CD8-positive, alpha-beta memory T cell (primary cell): ENCODE results near the gene COPZ2. TPM values are rescaled to one million over a fixed set of nuclear protein-coding genes. Genes with fewer than 3 reads are reported as not detected.
"Not testable (repeated sequence)": the region's sequence is repeated elsewhere in the genome, so short reads cannot be mapped to it uniquely, and the experiment has no call there.

Source experiments
- CTCF ChIA-PET: fragments of 350-600 bp; sonication (Branson Sonifier 250); formaldehyde crosslinking; loops from one replicate; lab custom pipeline; 2021; ENCODE audit warnings: antibody characterized with exemption; lab: Charles Lee
- POLR2A ChIA-PET: fragments of 350-600 bp; sonication (Branson Sonifier 250); formaldehyde crosslinking; loops from one replicate; lab custom pipeline; 2021; ENCODE audit warnings: antibody characterized with exemption; lab: Charles Lee
- DNase-seq, 5 donors: peaks; one replicate each; pipeline versions ENCODE4 v3.0.0 to v3.0.0-alpha.2; 2020 to 2022; ENCODE audit warnings: mixed read lengths in 1 of 5
- H3K27ac ChIP-seq: one replicate; pipeline ENCODE4 v1.7.0; 2013; ENCODE audit warnings: low read depth, mild to moderate bottlenecking, low read length, moderate library complexity
- H3K27me3 ChIP-seq: 2 replicates; pipeline ENCODE4 v1.7.0; 2013; ENCODE audit warnings: low read length, mild to moderate bottlenecking; ENCODE audit not compliant: insufficient read depth, poor library complexity, severe bottlenecking
- H3K36me3 ChIP-seq: 2 replicates; pipeline ENCODE4 v1.7.0; 2013; ENCODE audit warnings: mild to moderate bottlenecking, low read length, moderate library complexity; ENCODE audit not compliant: insufficient read depth
- H3K4me1 ChIP-seq: 2 replicates; pipeline ENCODE4 v1.7.0; 2013; ENCODE audit warnings: mild to moderate bottlenecking, low read length, moderate library complexity; ENCODE audit not compliant: insufficient read depth
- H3K4me3 ChIP-seq: 2 replicates; pipeline ENCODE4 v1.7.0; 2013; ENCODE audit warnings: mild to moderate bottlenecking, low read length
- H3K9me3 ChIP-seq: 2 replicates; pipeline ENCODE4 v1.7.0; 2013; ENCODE audit warnings: mild to moderate bottlenecking, low read length
- H3K27ac Mint-ChIP-seq, 8 donors: one replicate each; pipeline ENCODE4 v1.8.0; 2020 to 2021; ENCODE audit warnings: mixed read lengths in 8 of 8, mild to moderate bottlenecking in 6 of 8, inconsistent platforms in 3 of 8, moderate library complexity in 3 of 8
- H3K27me3 Mint-ChIP-seq, 2 donors: one replicate each; pipeline ENCODE4 v1.8.0; 2020 to 2021; ENCODE audit warnings: mixed read lengths in 2 of 2, mild to moderate bottlenecking in 1 of 2, moderate library complexity in 1 of 2
- H3K36me3 Mint-ChIP-seq, 3 donors: one replicate each; pipeline ENCODE4 v1.8.0; 2020 to 2021; ENCODE audit warnings: mixed read lengths in 3 of 3, inconsistent platforms in 1 of 3, mild to moderate bottlenecking in 1 of 3
- H3K4me1 Mint-ChIP-seq, 3 donors: one replicate each; pipeline ENCODE4 v1.8.0; 2020 to 2021; ENCODE audit warnings: mixed read lengths in 3 of 3, inconsistent platforms in 1 of 3, mild to moderate bottlenecking in 1 of 3
- H3K4me3 Mint-ChIP-seq, 7 donors: one replicate each; pipeline ENCODE4 v1.8.0; 2020 to 2021; ENCODE audit warnings: mixed read lengths in 7 of 7, mild to moderate bottlenecking in 6 of 7, moderate library complexity in 4 of 7, inconsistent platforms in 2 of 7
- H3K9me3 Mint-ChIP-seq, 5 donors: one replicate each; pipeline ENCODE4 v1.8.0; 2020 to 2022; ENCODE audit warnings: mixed read lengths in 5 of 5, mild to moderate bottlenecking in 3 of 5, moderate library complexity in 2 of 5, inconsistent platforms in 1 of 5
- polyA plus RNA-seq: library from polyadenylated mRNA; unstranded; fragments of 300-500 nt; fragmentation: Illumina TruSeq; gene quantifications from one replicate; pipeline ENCODE4 v1.2.3, GENCODE V29; 2021
- total RNA-seq, 2 experiments: library from RNA; stranded (reverse); gene quantifications; one replicate each; pipeline ENCODE4 v1.2.3, GENCODE V29; 2021

Gene COPZ2
- total and polyA plus RNA-seq, 3 experiments from 2014 or later, result 3.3 to 8.3 (median 7.6) TPM

- peak; percentile 27 to 64 (median 35) for DNase-seq
- H3K27me3 Mint-ChIP-seq, result peaks cover 15 to 20% of the 10 kb centered on the region in 2 donors
- peaks cover 10% of the 10 kb centered on the region for H3K27me3 ChIP-seq
- peaks cover 36% of the 10 kb centered on the region for H3K4me1 ChIP-seq
- ChIA-PET CTCF (interaction anchor here (0.6 to 0.9 kb wide), 2 partner anchors 74 to 77 kb away, joined by 3 to 4 read pairs; no protein-coding TSS in a partner anchor), POLR2A (no interaction called here)
- no peaks in the 10 kb centered on the region for H3K36me3 Mint-ChIP-seq
- H3K9me3 ChIP-seq, result no peaks in the 10 kb centered on the region
- peak overlapping the region; percentile 60 for H3K4me3 ChIP-seq
- no peaks in the 10 kb centered on the region for H3K9me3 Mint-ChIP-seq
- peaks cover 24 to 35% (median 27%) of the 10 kb centered on the region in 3 donors for H3K4me1 Mint-ChIP-seq
- H3K27ac ChIP-seq, result peak overlapping the region; percentile 49
- no peaks in the 10 kb centered on the region for H3K36me3 ChIP-seq
- H3K4me3 Mint-ChIP-seq, result peak overlapping the region; percentile 55 to 88 (median 75)
- H3K27ac Mint-ChIP-seq, result peak overlapping the region in 4 of 8 donors; percentile 23 to 78 (median 59)
These were observed 14.0 kb downstream of the COPZ2 start for GRCh38 chr17:48023400-48024148.

GRCh38 chr17:48022901-48023300 lies 14.7 kb downstream of the COPZ2 start:
- Histone ChIP-seq H3K4me1 (peaks cover 36% of the 10 kb centered on the region), H3K9me3 (no peaks in the 10 kb centered on the region), H3K27ac (no peak overlapping the region), H3K36me3 (no peaks in the 10 kb centered on the region), H3K27me3 (peaks cover 10% of the 10 kb centered on the region), H3K4me3 (no peak overlapping the region)
- no peaks in the 10 kb centered on the region for H3K9me3 Mint-ChIP-seq
- DNase-seq, result no peak
- no peak overlapping the region for H3K27ac Mint-ChIP-seq
- CTCF ChIA-PET, result interaction anchor here (0.9 kb wide), 1 partner anchor 52 kb away, joined by 3 read pairs; the partner anchor contains the start of gene CDK5RAP3
- H3K27me3 Mint-ChIP-seq, result peaks cover 15 to 16% of the 10 kb centered on the region in 2 donors
- no peaks in the 10 kb centered on the region for H3K36me3 Mint-ChIP-seq
- peak overlapping the region in 4 of 7 donors; percentile 12 to 88 (median 39) for H3K4me3 Mint-ChIP-seq
- POLR2A ChIA-PET, result no interaction called here
- peaks cover 24 to 39% (median 27%) of the 10 kb centered on the region in 3 donors for H3K4me1 Mint-ChIP-seq

- Histone ChIP-seq H3K4me1 (peaks cover 36% of the 10 kb centered on the region), H3K27ac (no peak overlapping the region), H3K36me3 (no peaks in the 10 kb centered on the region), H3K27me3 (peaks cover 10% of the 10 kb centered on the region), H3K9me3 (no peaks in the 10 kb centered on the region), H3K4me3 (no peak overlapping the region)
- Mint-ChIP-seq H3K4me3 (peak overlapping the region in 1 of 7 donors; percentile 45), H3K4me1 (peaks cover 26 to 45% (median 27%) of the 10 kb centered on the region in 3 donors), H3K9me3 (no peaks in the 10 kb centered on the region), H3K36me3 (no peaks in the 10 kb centered on the region), H3K27ac (no peak overlapping the region), H3K27me3 (peaks cover 14 to 16% of the 10 kb centered on the region in 2 donors)
- ChIA-PET POLR2A (interaction anchor here (0.7 kb wide), 1 partner anchor 51 kb away, joined by 4 read pairs; no protein-coding TSS in a partner anchor), CTCF (interaction anchor here (0.9 to 2.6 kb wide), 3 partner anchors 27 to 72 kb away, joined by 3 to 10 read pairs (median 3); partner anchors contain the start of gene CDK5RAP3)
- DNase-seq, result no peak
These were observed 15.7 kb downstream of the COPZ2 start for GRCh38 chr17:48021934-48022333.

- POLR2A ChIA-PET, H3K4me1 ChIP-seq, H3K36me3 Mint-ChIP-seq, H3K9me3 ChIP-seq, DNase-seq, H3K27ac ChIP-seq, H3K36me3 ChIP-seq, H3K9me3 Mint-ChIP-seq, H3K27me3 ChIP-seq, H3K4me3 ChIP-seq: not testable (repeated sequence)
- Mint-ChIP-seq H3K4me1 (peaks cover 0 to 14% (median 2%) of the 10 kb centered on the region in 3 donors), H3K27me3 (peaks cover 17 to 27% of the 10 kb centered on the region in 2 donors), H3K27ac (peak overlapping the region in 3 of 8 donors; percentile 26 to 88 (median 47)), H3K4me3 (peak overlapping the region in 2 of 7 donors; percentile 27 to 73)
- CTCF ChIA-PET, result interaction anchor here (1.2 to 2.9 kb wide), 9 partner anchors 9 to 176 kb away, joined by 3 to 19 read pairs (median 4); partner anchors contain the start of gene SCRN2
These were observed 19.8 kb downstream of the COPZ2 start for GRCh38 chr17:48017817-48018158.

GRCh38 chr17:48016112-48016511 lies 21.5 kb downstream of the COPZ2 start:
- H3K36me3 Mint-ChIP-seq, result no peaks in the 10 kb centered on the region
- no peak overlapping the region for H3K4me3 Mint-ChIP-seq
- ChIA-PET CTCF (interaction anchor here (1.2 to 2.0 kb wide), 2 partner anchors 9 to 45 kb away, joined by 3 to 9 read pairs; partner anchors contain the start of gene CDK5RAP3), POLR2A (interaction anchor here (0.7 kb wide), 1 partner anchor 620 kb away, joined by 3 read pairs; no protein-coding TSS in a partner anchor)
- peaks cover 10 to 31% (median 11%) of the 10 kb centered on the region in 3 donors for H3K4me1 Mint-ChIP-seq
- no peaks in the 10 kb centered on the region for H3K9me3 ChIP-seq
- H3K27me3 ChIP-seq, result peaks cover 18% of the 10 kb centered on the region
- no peaks in the 10 kb centered on the region for H3K36me3 ChIP-seq
- DNase-seq, result no peak
- H3K27ac Mint-ChIP-seq, result no peak overlapping the region
- peaks cover 23 to 29% of the 10 kb centered on the region in 2 donors for H3K27me3 Mint-ChIP-seq
- no peak overlapping the region for H3K4me3 ChIP-seq
- peaks cover 12% of the 10 kb centered on the region for H3K4me1 ChIP-seq
- H3K9me3 Mint-ChIP-seq, result no peaks in the 10 kb centered on the region
- no peak overlapping the region for H3K27ac ChIP-seq

GRCh38 chr17:48014595-48015111 lies 22.9 kb downstream of the COPZ2 start:
- no peaks in the 10 kb centered on the region for H3K9me3 ChIP-seq
- Mint-ChIP-seq H3K9me3 (no peaks in the 10 kb centered on the region), H3K4me1 (peaks cover 10 to 31% (median 11%) of the 10 kb centered on the region in 3 donors), H3K36me3 (no peaks in the 10 kb centered on the region), H3K4me3 (no peak overlapping the region), H3K27ac (no peak overlapping the region), H3K27me3 (peaks cover 30 to 38% of the 10 kb centered on the region in 2 donors)
- H3K36me3 ChIP-seq, result no peaks in the 10 kb centered on the region
- peaks cover 12% of the 10 kb centered on the region for H3K4me1 ChIP-seq
- DNase-seq, result no peak
- H3K27me3 ChIP-seq, result peaks cover 22% of the 10 kb centered on the region
- no peak overlapping the region for H3K4me3 ChIP-seq
- ChIA-PET POLR2A (no interaction called here), CTCF (interaction anchor here (1.0 to 2.0 kb wide), 3 partner anchors 11 to 61 kb away, joined by 3 to 9 read pairs (median 4); no protein-coding TSS in a partner anchor)
- H3K27ac ChIP-seq, result no peak overlapping the region

GRCh38 chr17:48013876-48014594 lies 23.6 kb downstream of the COPZ2 start:
- H3K36me3 ChIP-seq, result no peaks in the 10 kb centered on the region
- H3K9me3 ChIP-seq, result no peaks in the 10 kb centered on the region
- Mint-ChIP-seq H3K9me3 (no peaks in the 10 kb centered on the region), H3K4me3 (no peak overlapping the region), H3K27me3 (peaks cover 32 to 41% of the 10 kb centered on the region in 2 donors), H3K4me1 (peaks cover 10 to 31% (median 11%) of the 10 kb centered on the region in 3 donors), H3K36me3 (no peaks in the 10 kb centered on the region), H3K27ac (no peak overlapping the region)
- H3K27me3 ChIP-seq, result peaks cover 22% of the 10 kb centered on the region
- H3K4me3 ChIP-seq, result no peak overlapping the region
- H3K27ac ChIP-seq, result no peak overlapping the region
- no peak for DNase-seq
- peaks cover 12% of the 10 kb centered on the region for H3K4me1 ChIP-seq
- POLR2A ChIA-PET, result no interaction called here
- CTCF ChIA-PET, result interaction anchor here (0.8 to 2.0 kb wide), 3 partner anchors 11 to 62 kb away, joined by 3 to 9 read pairs (median 4); no protein-coding TSS in a partner anchor
